HepG2 (cell line): ENCODE data around the gene FBXO10. TPM values are rescaled to one million over a fixed set of nuclear protein-coding genes. Genes with fewer than 3 reads are reported as not detected.

ENCODE experiments used
- HNF4G ChIP-seq, 2 experiments: sonication (generic) in 1 of 2; formaldehyde crosslinking in 1 of 2; IDR thresholded peaks; 2 replicates each; pipeline versions ENCODE4 v1.4.0 to v1.6.1; 2011 to 2020; ENCODE audit warnings: borderline replicate concordance in 2 of 2, low read depth in 2 of 2, mild to moderate bottlenecking in 2 of 2, low read length in 1 of 2, missing genetic modification reagents in 1 of 2, moderate library complexity in 1 of 2
- NR1H2 ChIP-seq: sonication (generic); formaldehyde crosslinking; IDR thresholded peaks from 2 replicates; pipeline ENCODE4 v1.8.1; 2022; ENCODE audit warnings: low read depth, missing genetic modification reagents, borderline replicate concordance
- POLR2A ChIP-seq, 2 experiments: IDR thresholded peaks; 2 replicates each; pipeline ENCODE4 v1.6.1; 2011; ENCODE audit warnings: low read depth in 2 of 2, low read length in 2 of 2, mild to moderate bottlenecking in 1 of 2, moderate library complexity in 1 of 2; ENCODE audit not compliant: insufficient read depth in 1 of 2
- REXO4 ChIP-seq: sonication (generic); formaldehyde crosslinking; IDR thresholded peaks from 2 replicates; pipeline ENCODE4 v1.8.0; 2022; ENCODE audit warnings: missing genetic modification reagents, mild to moderate bottlenecking, borderline replicate concordance
- SMAD1 ChIP-seq: sonication (generic); formaldehyde crosslinking; IDR thresholded peaks from 2 replicates; pipeline ENCODE4 v1.4.0; 2020; ENCODE audit warnings: missing genetic modification reagents, low read depth, mild to moderate bottlenecking, borderline replicate concordance
- ZBTB21 ChIP-seq: sonication (generic); formaldehyde crosslinking; IDR thresholded peaks from 2 replicates; pipeline ENCODE4 v1.4.0; 2020; ENCODE audit warnings: missing genetic modification reagents
- polyA plus RNA-seq, 8 experiments: library from polyadenylated mRNA; depleted of rRNA in 3 of 8; stranded (reverse) in 7 of 8; unstranded in 1 of 8; fragments of >200 nt; fragmentation: Illumina TruSeq in 4 of 8; extraction: Trizol in 4 of 8; gene quantifications; 2 replicates each; pipeline versions ENCODE4 v1.2.1 to v1.2.3, GENCODE V29; 2011 to 2016; ENCODE audit warnings: low read depth in 4 of 8, missing spikeins in 1 of 8, mixed read lengths in 1 of 8; ENCODE audit not compliant: insufficient read depth in 1 of 8
- total RNA-seq, 5 experiments: library from RNA; depleted of rRNA; stranded (reverse); fragments of >200 nt; fragmentation: Illumina TruSeq; extraction: Trizol; gene quantifications; 2 replicates each; pipeline ENCODE4 v1.2.3, GENCODE V29; 2016; ENCODE audit warnings: low read depth in 1 of 5
- TF ChIP-seq, protein P1 (sequence below), 2 experiments: fragments of 450-650 bp in 1 of 2; sonication (generic) in 1 of 2; formaldehyde crosslinking in 1 of 2; IDR thresholded peaks; 2 replicates each; pipeline versions ENCODE4 v1.6.1 to v1.8.0; 2016 to 2022; ENCODE audit warnings: antibody characterized with exemption in 1 of 2, mild to moderate bottlenecking in 1 of 2, missing genetic modification reagents in 1 of 2
- TF ChIP-seq, protein P2 (sequence below): sonication (generic); formaldehyde crosslinking; conservative IDR thresholded peaks from 2 replicates; pipeline ENCODE4 v1.4.0; 2020; ENCODE audit warnings: mild to moderate bottlenecking, missing genetic modification reagents, moderate library complexity
- TF ChIP-seq, protein P3 (sequence below): sonication (generic); formaldehyde crosslinking; IDR thresholded peaks from 2 replicates; pipeline ENCODE4 v1.5.1; 2020; ENCODE audit warnings: missing genetic modification reagents, mild to moderate bottlenecking, borderline replicate concordance
- TF ChIP-seq, protein P4 (sequence below): IDR thresholded peaks from 2 replicates; pipeline ENCODE4 v1.6.1; 2016; ENCODE audit warnings: low read depth, control low read depth

FBXO10 gene
- total and polyA plus RNA-seq, 2 of the 13 experiments (the other 11 are each of a cell fraction or from before 2014, with no cell fraction given), result 3.1 to 5.1 TPM

DNA sequence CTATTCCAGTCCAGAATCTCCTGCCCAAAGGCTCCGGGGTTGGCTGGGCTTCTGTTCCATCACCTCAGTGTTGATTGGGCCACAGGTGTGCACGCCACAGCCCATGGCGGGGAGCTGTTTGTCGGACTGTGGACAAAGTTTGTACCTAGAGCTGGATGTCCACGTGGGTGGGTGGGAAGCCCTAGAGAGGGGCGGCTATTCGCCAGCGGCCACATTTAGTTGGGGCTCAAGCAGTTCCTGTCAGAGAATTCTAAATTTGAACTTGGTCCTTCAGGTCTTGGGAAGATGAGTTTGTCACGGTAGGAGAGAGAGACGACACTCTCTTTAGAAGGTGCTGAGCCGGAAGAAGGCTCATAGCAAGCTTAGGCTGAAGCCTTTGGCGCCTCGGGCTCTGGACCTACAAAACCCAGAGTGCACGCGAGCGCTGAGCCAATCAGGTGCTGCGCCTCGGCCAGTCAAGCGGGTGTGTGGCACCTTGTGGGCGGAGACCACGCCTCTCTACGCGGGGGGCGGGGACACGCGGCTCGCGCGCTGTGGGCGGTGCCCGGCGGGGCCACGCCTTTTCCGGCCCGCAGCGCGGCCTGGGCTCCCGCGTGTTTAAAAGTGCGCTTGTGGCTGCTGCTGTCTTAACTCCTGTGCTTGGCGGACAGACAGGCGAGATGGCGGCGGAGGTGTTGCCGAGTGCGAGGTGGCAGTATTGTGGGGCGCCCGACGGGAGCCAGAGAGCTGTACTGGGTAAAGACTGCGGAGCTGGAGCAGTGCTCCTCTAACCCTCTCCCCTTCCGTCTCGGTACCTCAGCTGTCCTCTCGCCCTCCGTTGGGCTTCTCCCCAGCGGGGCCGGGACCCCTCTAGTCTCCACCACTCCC is 90.6 kb downstream of the FBXO10 start, which contains the start of gene POLR1E (continued):
- TF ChIP-seq, protein P1, sequence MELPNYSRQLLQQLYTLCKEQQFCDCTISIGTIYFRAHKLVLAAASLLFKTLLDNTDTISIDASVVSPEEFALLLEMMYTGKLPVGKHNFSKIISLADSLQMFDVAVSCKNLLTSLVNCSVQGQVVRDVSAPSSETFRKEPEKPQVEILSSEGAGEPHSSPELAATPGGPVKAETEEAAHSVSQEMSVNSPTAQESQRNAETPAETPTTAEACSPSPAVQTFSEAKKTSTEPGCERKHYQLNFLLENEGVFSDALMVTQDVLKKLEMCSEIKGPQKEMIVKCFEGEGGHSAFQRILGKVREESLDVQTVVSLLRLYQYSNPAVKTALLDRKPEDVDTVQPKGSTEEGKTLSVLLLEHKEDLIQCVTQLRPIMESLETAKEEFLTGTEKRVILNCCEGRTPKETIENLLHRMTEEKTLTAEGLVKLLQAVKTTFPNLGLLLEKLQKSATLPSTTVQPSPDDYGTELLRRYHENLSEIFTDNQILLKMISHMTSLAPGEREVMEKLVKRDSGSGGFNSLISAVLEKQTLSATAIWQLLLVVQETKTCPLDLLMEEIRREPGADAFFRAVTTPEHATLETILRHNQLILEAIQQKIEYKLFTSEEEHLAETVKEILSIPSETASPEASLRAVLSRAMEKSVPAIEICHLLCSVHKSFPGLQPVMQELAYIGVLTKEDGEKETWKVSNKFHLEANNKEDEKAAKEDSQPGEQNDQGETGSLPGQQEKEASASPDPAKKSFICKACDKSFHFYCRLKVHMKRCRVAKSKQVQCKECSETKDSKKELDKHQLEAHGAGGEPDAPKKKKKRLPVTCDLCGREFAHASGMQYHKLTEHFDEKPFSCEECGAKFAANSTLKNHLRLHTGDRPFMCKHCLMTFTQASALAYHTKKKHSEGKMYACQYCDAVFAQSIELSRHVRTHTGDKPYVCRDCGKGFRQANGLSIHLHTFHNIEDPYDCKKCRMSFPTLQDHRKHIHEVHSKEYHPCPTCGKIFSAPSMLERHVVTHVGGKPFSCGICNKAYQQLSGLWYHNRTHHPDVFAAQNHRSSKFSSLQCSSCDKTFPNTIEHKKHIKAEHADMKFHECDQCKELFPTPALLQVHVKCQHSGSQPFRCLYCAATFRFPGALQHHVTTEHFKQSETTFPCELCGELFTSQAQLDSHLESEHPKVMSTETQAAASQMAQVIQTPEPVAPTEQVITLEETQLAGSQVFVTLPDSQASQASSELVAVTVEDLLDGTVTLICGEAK (IDR thresholded peaks at IDR 0.05), result no peak
- TF ChIP-seq, protein P1 (CRISPR knock-in tag; IDR thresholded peaks at IDR 0.05), result peak; percentile 5; the same call in 1 of the 2 replicates
- TF ChIP-seq REXO4 (CRISPR knock-in tag) (0 out of 2 replicates have a peak, but pooled peaks have one; percentile 77), ZBTB21 (CRISPR knock-in tag) (no peak), NR1H2 (CRISPR knock-in tag) (no peak), SMAD1 (CRISPR knock-in tag) (peak; percentile 7; the same call in 1 of the 2 replicates), POLR2A (IDR thresholded peaks at IDR 0.05; ENCODE audit: insufficient read depth in 1 of 2, low read depth in 2 of 2, low read length in 2 of 2) (peak; percentile 88 to 91), HNF4G (IDR thresholded peaks at IDR 0.05; ENCODE audit: borderline replicate concordance, low read depth, low read length) (no peak), HNF4G (CRISPR knock-in tag; IDR thresholded peaks at IDR 0.05; ENCODE audit: borderline replicate concordance, low read depth) (no peak)
- TF ChIP-seq, protein P2, sequence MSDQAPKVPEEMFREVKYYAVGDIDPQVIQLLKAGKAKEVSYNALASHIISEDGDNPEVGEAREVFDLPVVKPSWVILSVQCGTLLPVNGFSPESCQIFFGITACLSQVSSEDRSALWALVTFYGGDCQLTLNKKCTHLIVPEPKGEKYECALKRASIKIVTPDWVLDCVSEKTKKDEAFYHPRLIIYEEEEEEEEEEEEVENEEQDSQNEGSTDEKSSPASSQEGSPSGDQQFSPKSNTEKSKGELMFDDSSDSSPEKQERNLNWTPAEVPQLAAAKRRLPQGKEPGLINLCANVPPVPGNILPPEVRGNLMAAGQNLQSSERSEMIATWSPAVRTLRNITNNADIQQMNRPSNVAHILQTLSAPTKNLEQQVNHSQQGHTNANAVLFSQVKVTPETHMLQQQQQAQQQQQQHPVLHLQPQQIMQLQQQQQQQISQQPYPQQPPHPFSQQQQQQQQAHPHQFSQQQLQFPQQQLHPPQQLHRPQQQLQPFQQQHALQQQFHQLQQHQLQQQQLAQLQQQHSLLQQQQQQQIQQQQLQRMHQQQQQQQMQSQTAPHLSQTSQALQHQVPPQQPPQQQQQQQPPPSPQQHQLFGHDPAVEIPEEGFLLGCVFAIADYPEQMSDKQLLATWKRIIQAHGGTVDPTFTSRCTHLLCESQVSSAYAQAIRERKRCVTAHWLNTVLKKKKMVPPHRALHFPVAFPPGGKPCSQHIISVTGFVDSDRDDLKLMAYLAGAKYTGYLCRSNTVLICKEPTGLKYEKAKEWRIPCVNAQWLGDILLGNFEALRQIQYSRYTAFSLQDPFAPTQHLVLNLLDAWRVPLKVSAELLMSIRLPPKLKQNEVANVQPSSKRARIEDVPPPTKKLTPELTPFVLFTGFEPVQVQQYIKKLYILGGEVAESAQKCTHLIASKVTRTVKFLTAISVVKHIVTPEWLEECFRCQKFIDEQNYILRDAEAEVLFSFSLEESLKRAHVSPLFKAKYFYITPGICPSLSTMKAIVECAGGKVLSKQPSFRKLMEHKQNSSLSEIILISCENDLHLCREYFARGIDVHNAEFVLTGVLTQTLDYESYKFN (CRISPR knock-in tag), result peak; percentile 51; the same call in 1 of the 2 replicates
- TF ChIP-seq, protein P3, sequence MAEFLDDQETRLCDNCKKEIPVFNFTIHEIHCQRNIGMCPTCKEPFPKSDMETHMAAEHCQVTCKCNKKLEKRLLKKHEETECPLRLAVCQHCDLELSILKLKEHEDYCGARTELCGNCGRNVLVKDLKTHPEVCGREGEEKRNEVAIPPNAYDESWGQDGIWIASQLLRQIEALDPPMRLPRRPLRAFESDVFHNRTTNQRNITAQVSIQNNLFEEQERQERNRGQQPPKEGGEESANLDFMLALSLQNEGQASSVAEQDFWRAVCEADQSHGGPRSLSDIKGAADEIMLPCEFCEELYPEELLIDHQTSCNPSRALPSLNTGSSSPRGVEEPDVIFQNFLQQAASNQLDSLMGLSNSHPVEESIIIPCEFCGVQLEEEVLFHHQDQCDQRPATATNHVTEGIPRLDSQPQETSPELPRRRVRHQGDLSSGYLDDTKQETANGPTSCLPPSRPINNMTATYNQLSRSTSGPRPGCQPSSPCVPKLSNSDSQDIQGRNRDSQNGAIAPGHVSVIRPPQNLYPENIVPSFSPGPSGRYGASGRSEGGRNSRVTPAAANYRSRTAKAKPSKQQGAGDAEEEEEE (CRISPR knock-in tag), result no peak
- TF ChIP-seq, protein P4, sequence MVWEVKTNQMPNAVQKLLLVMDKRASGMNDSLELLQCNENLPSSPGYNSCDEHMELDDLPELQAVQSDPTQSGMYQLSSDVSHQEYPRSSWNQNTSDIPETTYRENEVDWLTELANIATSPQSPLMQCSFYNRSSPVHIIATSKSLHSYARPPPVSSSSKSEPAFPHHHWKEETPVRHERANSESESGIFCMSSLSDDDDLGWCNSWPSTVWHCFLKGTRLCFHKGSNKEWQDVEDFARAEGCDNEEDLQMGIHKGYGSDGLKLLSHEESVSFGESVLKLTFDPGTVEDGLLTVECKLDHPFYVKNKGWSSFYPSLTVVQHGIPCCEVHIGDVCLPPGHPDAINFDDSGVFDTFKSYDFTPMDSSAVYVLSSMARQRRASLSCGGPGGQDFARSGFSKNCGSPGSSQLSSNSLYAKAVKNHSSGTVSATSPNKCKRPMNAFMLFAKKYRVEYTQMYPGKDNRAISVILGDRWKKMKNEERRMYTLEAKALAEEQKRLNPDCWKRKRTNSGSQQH, result peak; percentile 23; the same call in 1 of the 2 replicates
